Smooth muscle cell (in vitro differentiated cells): ENCODE data around the gene EVI2A. TPM values are rescaled to one million over a fixed set of nuclear protein-coding genes. Genes with fewer than 3 reads are reported as not detected.
A peak's percentile ranks its signal among the peaks of the same experiment; 100 is the strongest.

Source experiments
- DNase-seq: peaks from one replicate; lab custom pipeline; 2025; ENCODE audit not compliant: unreplicated experiment; lab: John Stamatoyannopoulos, UW
- H2AFZ ChIP-seq: fragments of 200-600 bp; sonication (generic); 2 replicates; pipeline ENCODE4 v1.6.0; 2016; ENCODE audit warnings: antibody characterized with exemption, low read depth, mild to moderate bottlenecking
- H3F3A ChIP-seq: fragments of 200-600 bp; sonication (generic); 2 replicates; pipeline ENCODE4 v1.6.0; 2017; ENCODE audit warnings: antibody characterized with exemption, low read depth
- H3K27ac ChIP-seq: fragments of 200-600 bp; sonication (generic); 2 replicates; pipeline ENCODE4 v1.5.1; 2016; ENCODE audit warnings: low read depth, mild to moderate bottlenecking
- H3K27me3 ChIP-seq: fragments of 200-600 bp; sonication (generic); 2 replicates; pipeline ENCODE4 v1.6.1; 2016; ENCODE audit warnings: low read depth, mild to moderate bottlenecking
- H3K36me3 ChIP-seq: fragments of 200-600 bp; sonication (generic); 2 replicates; pipeline ENCODE4 v1.5.1; 2016; ENCODE audit warnings: low read depth
- H3K4me1 ChIP-seq: fragments of 200-600 bp; sonication (generic); 2 replicates; pipeline ENCODE4 v1.5.1; 2016; ENCODE audit warnings: low read depth
- H3K4me2 ChIP-seq: fragments of 200-600 bp; sonication (generic); 2 replicates; pipeline ENCODE4 v1.6.0; 2016; ENCODE audit warnings: mild to moderate bottlenecking
- H3K4me3 ChIP-seq: fragments of 200-600 bp; sonication (generic); 2 replicates; pipeline ENCODE4 v1.5.1; 2016; ENCODE audit warnings: mild to moderate bottlenecking
- H3K79me2 ChIP-seq: fragments of 200-600 bp; sonication (generic); 2 replicates; pipeline ENCODE4 v1.6.0; 2016; ENCODE audit warnings: low read depth, mild to moderate bottlenecking
- H3K9ac ChIP-seq: fragments of 200-600 bp; sonication (generic); 2 replicates; pipeline ENCODE4 v1.6.0; 2016; ENCODE audit warnings: low read depth
- H3K9me3 ChIP-seq: fragments of 200-600 bp; sonication (generic); replicated peaks from 2 replicates; pipeline ENCODE4 v1.5.1; 2016; ENCODE audit warnings: low read depth
- H4K20me1 ChIP-seq: fragments of 200-600 bp; sonication (generic); 2 replicates; pipeline ENCODE4 v1.6.0; 2016; ENCODE audit warnings: low read depth
- CTCF ChIP-seq: fragments of 200-600 bp; sonication (generic); IDR thresholded peaks from 2 replicates; pipeline ENCODE4 v1.5.1; 2017; ENCODE audit warnings: borderline replicate concordance, mild to moderate bottlenecking, antibody characterized with exemption; ENCODE audit not compliant: insufficient read depth, poor library complexity, severe bottlenecking
- WGBS: methylation state at CpG from one replicate; pipeline ENCODE4 v1.1.7; 2016; ENCODE audit warnings: low lambda C conversion rate; 5-methylcytosine and 5-hydroxymethylcytosine counted together
- polyA plus RNA-seq: library from polyadenylated mRNA; unstranded; fragments of >200 nt; fragmentation: Nextera tagmentation; extraction: Ambion mirVana; gene quantifications from 2 replicates; pipeline ENCODE4 v1.2.1, GENCODE V29; 2016
- total RNA-seq: library from RNA; depleted of rRNA; stranded (reverse); fragments of >200 nt; gene quantifications from 2 replicates; pipeline ENCODE4 v1.2.3, GENCODE V29; 2014

The EVI2A gene
- total and polyA plus RNA-seq, 2 experiments from 2014 or later = 0.33 TPM; not detected in 1

DNA sequence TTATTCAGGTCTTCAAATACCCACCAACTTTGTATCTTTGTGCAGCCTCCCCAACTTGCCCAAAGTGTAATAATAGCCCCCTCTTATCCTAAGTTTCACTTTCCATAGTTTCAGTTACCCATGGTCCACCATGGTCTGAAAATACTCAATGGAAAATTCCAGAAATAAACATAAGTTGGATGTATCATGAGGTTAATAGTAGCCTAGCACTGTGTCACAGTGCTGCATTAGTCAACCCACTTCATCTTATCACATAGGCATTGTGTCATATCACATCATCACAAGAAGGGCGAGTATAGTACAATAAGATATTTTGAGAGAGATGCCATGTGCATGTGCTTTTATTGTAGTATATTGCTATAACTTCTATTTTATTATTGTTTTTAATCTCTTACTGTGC lies 46.3 kb downstream of the EVI2A start:
- TF ChIP-seq CTCF = no peak
- peak overlapping the region; percentile 36 for H3K27ac ChIP-seq
- H3K4me2 ChIP-seq = no peak overlapping the region
- no peak overlapping the region for H3K9ac ChIP-seq
- H4K20me1 ChIP-seq = peaks cover 4% of the 10 kb centered on the region
- no peak for DNase-seq
- peaks cover 2% of the 10 kb centered on the region for H3K36me3 ChIP-seq
- H3K4me3 ChIP-seq = no peak overlapping the region
- H2AFZ ChIP-seq = no peak overlapping the region
- 83% methylated on average over 1 of the region's 1 CpG for WGBS
- no peaks in the 10 kb centered on the region for H3F3A ChIP-seq
- H3K4me1 ChIP-seq = no peaks in the 10 kb centered on the region
- H3K27me3 ChIP-seq = no peaks in the 10 kb centered on the region
- H3K9me3 ChIP-seq = no peaks in the 10 kb centered on the region
- no peaks in the 10 kb centered on the region for H3K79me2 ChIP-seq

DNA sequence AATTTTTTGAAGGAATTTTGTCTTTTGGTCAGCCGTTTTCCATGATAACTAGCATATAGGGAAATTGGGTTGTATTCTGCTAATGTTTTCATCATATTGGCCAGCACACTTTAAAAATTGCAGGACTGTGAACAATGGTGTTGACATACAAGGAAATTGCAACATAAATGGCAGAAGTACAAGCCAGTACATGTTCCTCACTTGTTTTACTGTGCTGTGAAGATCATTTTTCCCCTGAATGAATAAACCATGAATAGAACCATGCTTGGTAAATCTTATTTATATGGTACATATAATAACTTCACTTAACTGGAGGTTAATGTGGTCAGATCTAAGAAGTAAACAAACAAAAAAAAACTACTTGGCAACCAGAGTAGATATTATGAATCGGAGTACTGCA lies 47.2 kb downstream of the EVI2A start:
- WGBS = 86% methylated on average over 2 of the region's 2 CpGs
- Histone ChIP-seq H4K20me1 (peaks cover 13% of the 10 kb centered on the region), H3K4me1 (peaks cover 3% of the 10 kb centered on the region), H3K27ac (peak overlapping the region; percentile 36), H3F3A (no peaks in the 10 kb centered on the region), H3K27me3 (no peaks in the 10 kb centered on the region), H3K36me3 (peaks cover 2% of the 10 kb centered on the region), H3K9me3 (no peaks in the 10 kb centered on the region), H3K9ac (no peak overlapping the region), H3K4me3 (no peak overlapping the region), H2AFZ (no peak overlapping the region), H3K4me2 (no peak overlapping the region), H3K79me2 (no peaks in the 10 kb centered on the region)
- no peak for TF ChIP-seq CTCF
- no peak for DNase-seq

GRCh38 chr17:31273516-31273915 lies 47.9 kb downstream of the EVI2A start:
- peaks cover 8% of the 10 kb centered on the region for H3K4me1 ChIP-seq
- H3K79me2 ChIP-seq = no peaks in the 10 kb centered on the region
- no peaks in the 10 kb centered on the region for H3K9me3 ChIP-seq
- DNase-seq = no peak
- H2AFZ ChIP-seq = no peak overlapping the region
- no peak overlapping the region for H3K4me2 ChIP-seq
- 84% methylated on average over 1 of the region's 1 CpG for WGBS
- H3K4me3 ChIP-seq = no peak overlapping the region
- H3F3A ChIP-seq = no peaks in the 10 kb centered on the region
- H3K27me3 ChIP-seq = no peaks in the 10 kb centered on the region
- no peak overlapping the region for H3K9ac ChIP-seq
- no peak for TF ChIP-seq CTCF
- peaks cover 2% of the 10 kb centered on the region for H3K36me3 ChIP-seq
- peak overlapping the region; percentile 36 for H3K27ac ChIP-seq
- peaks cover 20% of the 10 kb centered on the region for H4K20me1 ChIP-seq

DNA sequence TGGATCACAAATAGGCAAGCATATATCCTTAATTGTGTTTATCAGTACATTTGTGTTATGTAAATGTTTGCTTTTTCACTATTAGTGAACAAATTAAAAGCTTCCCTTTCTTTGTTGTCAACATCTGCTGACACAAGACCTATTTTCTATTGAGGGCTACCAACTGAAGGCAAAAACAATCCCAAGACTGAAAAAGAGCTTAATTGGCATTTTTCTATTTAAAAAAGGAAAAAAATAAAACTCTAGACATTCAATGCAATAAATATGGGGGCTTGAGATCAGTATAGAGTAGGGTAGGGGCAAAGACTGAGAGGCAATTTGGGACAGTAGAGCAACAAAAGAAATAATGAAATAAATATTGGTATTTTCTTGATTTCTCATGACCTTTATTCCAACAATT lies 48.6 kb downstream of the EVI2A start:
- no peak for DNase-seq
- no peak overlapping the region for H3K9ac ChIP-seq
- peaks cover 27% of the 10 kb centered on the region for H4K20me1 ChIP-seq
- no peaks in the 10 kb centered on the region for H3F3A ChIP-seq
- no peaks in the 10 kb centered on the region for H3K27me3 ChIP-seq
- H3K36me3 ChIP-seq = peaks cover 2% of the 10 kb centered on the region
- no peak overlapping the region for H3K4me3 ChIP-seq
- no peak overlapping the region for H3K4me2 ChIP-seq
- no peaks in the 10 kb centered on the region for H3K79me2 ChIP-seq
- no peak overlapping the region for H3K27ac ChIP-seq
- H2AFZ ChIP-seq = no peak overlapping the region
- no peak for TF ChIP-seq CTCF
- H3K9me3 ChIP-seq = no peaks in the 10 kb centered on the region
- H3K4me1 ChIP-seq = peaks cover 8% of the 10 kb centered on the region
